Neural crest cell (in vitro differentiated cells): Measurements from ENCODE around the gene ABCD4. TPM values are rescaled to one million over a fixed set of nuclear protein-coding genes. Genes with fewer than 3 reads are reported as not detected.
"Not testable (repeated sequence)": the region's sequence is repeated elsewhere in the genome, so short reads cannot be mapped to it uniquely, and the experiment has no call there.

Experiments
- DNase-seq: peaks from one replicate; pipeline ENCODE4 v3.0.0; 2021; ENCODE audit warnings: low read depth, mixed read lengths, low spot score
- H3K27ac Mint-ChIP-seq: one replicate; pipeline ENCODE4 v1.8.0; 2021; ENCODE audit warnings: mild to moderate bottlenecking, mixed read lengths; ENCODE audit not compliant: unreplicated experiment
- H3K27me3 Mint-ChIP-seq: 2 replicates; pipeline ENCODE4 v1.8.0; 2021; ENCODE audit warnings: low read depth, mild to moderate bottlenecking, mixed read lengths
- H3K36me3 Mint-ChIP-seq: 2 replicates; pipeline ENCODE4 v1.8.0; 2021; ENCODE audit warnings: low read depth, mild to moderate bottlenecking, mixed read lengths
- H3K4me1 Mint-ChIP-seq: 2 replicates; pipeline ENCODE4 v1.8.0; 2021; ENCODE audit warnings: mixed read lengths
- H3K4me3 Mint-ChIP-seq: one replicate; pipeline ENCODE4 v1.8.0; 2021; ENCODE audit warnings: mild to moderate bottlenecking, mixed read lengths
- H3K9me3 Mint-ChIP-seq: 2 replicates; pipeline ENCODE4 v1.8.0; 2021; ENCODE audit warnings: mixed read lengths
- CTCF ChIP-seq: fragments of 200-600 bp; sonication (generic); conservative IDR thresholded peaks from 2 replicates; pipeline ENCODE4 v1.5.0; 2021; ENCODE audit warnings: antibody characterized with exemption, mild to moderate bottlenecking
- total RNA-seq: library from RNA; stranded (reverse); gene quantifications from 2 replicates; pipeline ENCODE4 v1.2.1, GENCODE V29; 2021

ABCD4 gene
- total RNA-seq, 1 donor from 2014 or later, result 98.8 TPM

- no peak overlapping the region for H3K27ac Mint-ChIP-seq
- DNase-seq, result no peak
- H3K4me1 Mint-ChIP-seq, result peaks cover 11% of the 10 kb centered on the region
- TF ChIP-seq CTCF, result no peak
- no peaks in the 10 kb centered on the region for H3K36me3 Mint-ChIP-seq
- H3K9me3 Mint-ChIP-seq, result no peaks in the 10 kb centered on the region
- H3K4me3 Mint-ChIP-seq, result no peak overlapping the region
- no peaks in the 10 kb centered on the region for H3K27me3 Mint-ChIP-seq
These were observed 31.4 kb downstream of the ABCD4 start for GRCh38 chr14:74271365-74271764.

DNA sequence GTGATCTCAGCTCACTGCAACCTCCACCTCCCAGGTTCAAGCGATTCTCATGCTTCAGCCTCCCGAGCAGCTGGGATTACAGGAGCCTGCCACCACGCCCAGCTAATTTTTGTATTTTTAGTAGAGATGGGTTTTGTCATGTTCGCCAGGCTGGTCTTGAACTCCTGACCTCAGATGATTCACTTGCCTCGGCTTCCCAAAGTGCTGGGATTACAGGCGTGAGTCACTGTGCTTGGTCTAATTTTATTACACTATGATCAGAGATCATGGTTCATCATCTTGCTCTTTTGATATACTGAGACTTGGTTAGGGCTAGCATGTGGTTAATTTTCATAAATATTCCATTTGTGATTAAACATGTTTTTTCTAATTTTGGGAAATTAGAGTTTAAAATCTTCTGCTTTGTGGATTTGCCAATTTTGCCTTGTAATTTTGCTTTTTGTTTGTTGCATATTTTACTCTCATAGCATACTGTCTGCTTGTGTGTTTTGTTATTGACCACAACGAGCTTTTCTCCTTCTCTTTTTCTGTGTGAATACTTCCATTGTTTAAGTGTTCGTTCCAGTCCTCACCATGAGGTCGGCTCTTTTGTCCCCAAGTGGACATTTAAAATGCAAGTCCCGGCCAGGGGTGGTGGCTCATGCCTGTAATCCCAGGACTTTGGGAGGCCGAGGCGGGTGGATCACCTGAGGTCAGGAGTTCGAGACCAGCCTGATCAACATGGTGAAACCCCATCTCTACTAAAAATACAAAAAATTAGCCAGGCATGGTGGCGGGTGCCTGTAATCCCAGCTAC, 32.2 kb downstream of the ABCD4 start:
- H3K27ac Mint-ChIP-seq, result peak overlapping the region; percentile 14
- not testable (repeated sequence) for DNase-seq, H3K9me3 Mint-ChIP-seq, H3K4me3 Mint-ChIP-seq, H3K27me3 Mint-ChIP-seq, H3K36me3 Mint-ChIP-seq
- peaks cover 11% of the 10 kb centered on the region for H3K4me1 Mint-ChIP-seq

- no peak for TF ChIP-seq CTCF
- Mint-ChIP-seq H3K4me3 (no peak overlapping the region), H3K36me3 (no peaks in the 10 kb centered on the region), H3K27me3 (no peaks in the 10 kb centered on the region), H3K27ac (no peak overlapping the region), H3K9me3 (no peaks in the 10 kb centered on the region), H3K4me1 (peaks cover 11% of the 10 kb centered on the region)
- no peak for DNase-seq
These were observed 35.1 kb downstream of the ABCD4 start for GRCh38 chr14:74267588-74267987.

DNA sequence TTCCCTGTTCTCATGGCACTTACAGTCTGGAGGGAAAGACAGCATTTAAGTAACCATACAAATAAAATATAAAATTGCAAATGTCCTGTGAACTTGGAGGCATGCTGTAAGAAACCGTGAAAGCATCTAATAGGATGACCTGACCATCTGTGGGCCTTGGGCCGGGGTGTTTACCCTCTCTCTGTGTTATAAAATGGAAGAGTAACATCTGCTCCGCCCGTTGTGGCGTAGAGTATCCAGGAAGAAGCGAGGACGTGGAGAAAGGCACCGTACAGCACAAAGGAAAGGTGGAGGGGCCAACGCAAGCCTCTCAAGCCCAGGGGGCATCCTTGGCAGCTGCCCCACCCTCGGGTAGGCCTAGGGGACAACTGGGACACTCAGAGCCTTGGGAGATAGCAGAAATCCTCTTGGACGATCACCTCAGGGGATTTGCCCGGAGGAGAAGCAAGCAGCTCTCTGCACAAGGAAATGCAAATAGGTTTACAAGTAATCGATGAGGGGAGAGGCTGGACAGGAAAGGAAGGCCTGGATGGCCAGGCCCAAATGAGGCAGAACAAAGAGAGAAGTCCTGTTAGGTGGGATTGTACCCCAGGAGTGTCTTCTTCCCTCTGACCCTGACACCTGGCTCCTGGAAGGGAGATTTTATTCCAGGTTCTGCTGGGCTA, 37.3 kb downstream of the ABCD4 start:
- no peak for DNase-seq
- peak overlapping the region; percentile 92 for H3K27ac Mint-ChIP-seq
- TF ChIP-seq CTCF, result no peak
- H3K4me3 Mint-ChIP-seq, result no peak overlapping the region
- H3K36me3 Mint-ChIP-seq, result no peaks in the 10 kb centered on the region
- peaks cover 6% of the 10 kb centered on the region for H3K4me1 Mint-ChIP-seq
- peaks cover 11% of the 10 kb centered on the region for H3K27me3 Mint-ChIP-seq
- no peaks in the 10 kb centered on the region for H3K9me3 Mint-ChIP-seq

DNA sequence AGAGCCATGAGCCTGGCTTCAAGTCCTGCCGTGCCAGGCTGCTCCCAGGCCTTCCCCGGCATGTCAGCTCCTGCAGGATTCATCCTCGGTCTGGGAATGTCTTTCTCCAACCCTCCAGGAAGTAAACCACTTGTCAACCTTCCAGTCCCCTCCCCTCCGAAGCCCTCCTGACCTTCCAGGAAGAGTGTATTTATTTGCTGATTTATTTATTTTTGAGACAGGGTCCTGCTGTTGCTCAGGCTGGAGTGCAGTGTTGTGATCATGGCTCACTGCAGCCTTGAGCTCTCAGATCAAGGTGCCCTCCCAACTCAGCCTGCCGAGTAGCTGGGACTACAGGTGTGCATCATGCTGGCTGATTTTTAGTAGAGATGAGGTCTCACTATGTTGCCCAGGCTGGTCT, 38.8 kb downstream of the ABCD4 start:
- Mint-ChIP-seq H3K36me3 (no peaks in the 10 kb centered on the region), H3K4me1 (peaks cover 6% of the 10 kb centered on the region), H3K27me3 (peaks cover 21% of the 10 kb centered on the region), H3K4me3 (no peak overlapping the region), H3K27ac (no peak overlapping the region), H3K9me3 (no peaks in the 10 kb centered on the region)
- TF ChIP-seq CTCF, result no peak
- DNase-seq, result no peak

- TF ChIP-seq CTCF, result no peak
- H3K9me3 Mint-ChIP-seq, result no peaks in the 10 kb centered on the region
- H3K27me3 Mint-ChIP-seq, result peaks cover 28% of the 10 kb centered on the region
- no peak overlapping the region for H3K4me3 Mint-ChIP-seq
- no peak for DNase-seq
- peaks cover 6% of the 10 kb centered on the region for H3K4me1 Mint-ChIP-seq
- H3K36me3 Mint-ChIP-seq, result no peaks in the 10 kb centered on the region
- H3K27ac Mint-ChIP-seq, result no peak overlapping the region
These were observed 39.6 kb downstream of the ABCD4 start for GRCh38 chr14:74263181-74263580.
